RKO (cell line): ENCODE measurements around the gene ADK.
A peak's percentile ranks its signal among the peaks of the same experiment; 100 is the strongest.
"Not testable (repeated sequence)": the region's sequence is repeated elsewhere in the genome, so short reads cannot be mapped to it uniquely, and the experiment has no call there.

Experiments
- DNase-seq: peaks from one replicate; pipeline ENCODE4 v3.0.0-alpha.2; 2016; ENCODE audit warnings: low spot score

Gene ADK

GRCh38 chr10:74496276-74496675 lies 345.3 kb downstream of the ADK start:
- DNase-seq: not testable (repeated sequence)

- DNase-seq: not testable (repeated sequence)
Observed at GRCh38 chr10:74498664-74499063, 347.6 kb downstream of the ADK start.

- no peak for DNase-seq
Observed at GRCh38 chr10:74500026-74500704, 349.1 kb downstream of the ADK start.

GRCh38 chr10:74500816-74501215 lies 349.8 kb downstream of the ADK start:
- DNase-seq: no peak

- DNase-seq: peak; percentile 37
Observed at GRCh38 chr10:74502963-74503608, 352.1 kb downstream of the ADK start.

- DNase-seq: no peak
Observed at GRCh38 chr10:74507951-74508350, 356.9 kb downstream of the ADK start.

GRCh38 chr10:74510594-74510993 lies 359.6 kb downstream of the ADK start:
- no peak for DNase-seq

GRCh38 chr10:74511051-74511450 lies 360.0 kb downstream of the ADK start:
- DNase-seq: no peak

- no peak for DNase-seq
Observed at GRCh38 chr10:74514322-74514721, 363.3 kb downstream of the ADK start.

- DNase-seq: no peak
Observed at GRCh38 chr10:74518061-74518460, 367.0 kb downstream of the ADK start.

GRCh38 chr10:74521526-74521925 lies 370.5 kb downstream of the ADK start:
- DNase-seq: no peak

GRCh38 chr10:74523199-74523598 lies 372.2 kb downstream of the ADK start:
- no peak for DNase-seq

- DNase-seq: no peak
Observed at GRCh38 chr10:74525885-74526284, 374.9 kb downstream of the ADK start.

- not testable (repeated sequence) for DNase-seq
Observed at GRCh38 chr10:74527611-74528010, 376.6 kb downstream of the ADK start.

- no peak for DNase-seq
Observed at GRCh38 chr10:74529205-74529604, 378.2 kb downstream of the ADK start.

GRCh38 chr10:74530981-74531380 lies 380.0 kb downstream of the ADK start:
- no peak for DNase-seq

- DNase-seq: no peak
Observed at GRCh38 chr10:74539317-74539716, 388.3 kb downstream of the ADK start.

GRCh38 chr10:74541375-74541774 lies 390.4 kb downstream of the ADK start:
- no peak for DNase-seq

GRCh38 chr10:74542077-74542476 lies 391.1 kb downstream of the ADK start:
- DNase-seq: no peak

- no peak for DNase-seq
Observed at GRCh38 chr10:74543276-74543675, 392.3 kb downstream of the ADK start.

GRCh38 chr10:74544106-74544505 lies 393.1 kb downstream of the ADK start:
- no peak for DNase-seq

- DNase-seq: no peak
Observed at GRCh38 chr10:74548676-74549075, 397.7 kb downstream of the ADK start.

GRCh38 chr10:74556072-74556705 lies 405.2 kb downstream of the ADK start:
- no peak for DNase-seq
